ENCODE data around the gene ERCC3.

DNA sequence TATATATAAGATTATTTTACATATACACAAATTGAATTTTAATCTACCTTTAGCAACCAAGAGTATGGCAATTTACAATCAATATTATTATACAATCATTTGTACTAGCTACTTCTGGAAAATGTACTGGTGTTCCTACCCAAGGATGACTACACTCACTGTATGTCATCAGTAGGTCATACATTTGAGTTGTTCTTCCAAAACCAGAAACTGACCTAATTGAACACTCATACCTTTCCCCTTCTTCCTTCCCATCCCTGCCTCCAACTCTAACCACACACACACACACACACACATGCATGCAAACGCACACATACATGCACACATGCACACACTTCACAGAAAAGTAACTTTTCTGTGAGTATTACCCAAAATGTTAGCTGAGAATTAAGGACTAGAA is 8.2 kb upstream of the ERCC3 start:
- no peak for TF ChIP-seq ZNF232 (CRISPR knock-in tag; IDR thresholded peaks at IDR 0.05)
- no peak for TF ChIP-seq MAX (CRISPR knock-in tag; IDR thresholded peaks at IDR 0.05)
- no peak for TF ChIP-seq GABPB1 (CRISPR knock-in tag; IDR thresholded peaks at IDR 0.05)
- TF ChIP-seq FOXK1 (CRISPR knock-in tag; IDR thresholded peaks at IDR 0.05) = no peak
- TF ChIP-seq HMGXB4 (CRISPR knock-in tag; IDR thresholded peaks at IDR 0.05) = no peak
- no peak for TF ChIP-seq ZNF263 (CRISPR knock-in tag; IDR thresholded peaks at IDR 0.05; ENCODE audit: low read depth)
- TF ChIP-seq, protein P1, sequence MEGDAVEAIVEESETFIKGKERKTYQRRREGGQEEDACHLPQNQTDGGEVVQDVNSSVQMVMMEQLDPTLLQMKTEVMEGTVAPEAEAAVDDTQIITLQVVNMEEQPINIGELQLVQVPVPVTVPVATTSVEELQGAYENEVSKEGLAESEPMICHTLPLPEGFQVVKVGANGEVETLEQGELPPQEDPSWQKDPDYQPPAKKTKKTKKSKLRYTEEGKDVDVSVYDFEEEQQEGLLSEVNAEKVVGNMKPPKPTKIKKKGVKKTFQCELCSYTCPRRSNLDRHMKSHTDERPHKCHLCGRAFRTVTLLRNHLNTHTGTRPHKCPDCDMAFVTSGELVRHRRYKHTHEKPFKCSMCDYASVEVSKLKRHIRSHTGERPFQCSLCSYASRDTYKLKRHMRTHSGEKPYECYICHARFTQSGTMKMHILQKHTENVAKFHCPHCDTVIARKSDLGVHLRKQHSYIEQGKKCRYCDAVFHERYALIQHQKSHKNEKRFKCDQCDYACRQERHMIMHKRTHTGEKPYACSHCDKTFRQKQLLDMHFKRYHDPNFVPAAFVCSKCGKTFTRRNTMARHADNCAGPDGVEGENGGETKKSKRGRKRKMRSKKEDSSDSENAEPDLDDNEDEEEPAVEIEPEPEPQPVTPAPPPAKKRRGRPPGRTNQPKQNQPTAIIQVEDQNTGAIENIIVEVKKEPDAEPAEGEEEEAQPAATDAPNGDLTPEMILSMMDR (IDR thresholded peaks at IDR 0.05) = no peak
- TF ChIP-seq, protein P2, sequence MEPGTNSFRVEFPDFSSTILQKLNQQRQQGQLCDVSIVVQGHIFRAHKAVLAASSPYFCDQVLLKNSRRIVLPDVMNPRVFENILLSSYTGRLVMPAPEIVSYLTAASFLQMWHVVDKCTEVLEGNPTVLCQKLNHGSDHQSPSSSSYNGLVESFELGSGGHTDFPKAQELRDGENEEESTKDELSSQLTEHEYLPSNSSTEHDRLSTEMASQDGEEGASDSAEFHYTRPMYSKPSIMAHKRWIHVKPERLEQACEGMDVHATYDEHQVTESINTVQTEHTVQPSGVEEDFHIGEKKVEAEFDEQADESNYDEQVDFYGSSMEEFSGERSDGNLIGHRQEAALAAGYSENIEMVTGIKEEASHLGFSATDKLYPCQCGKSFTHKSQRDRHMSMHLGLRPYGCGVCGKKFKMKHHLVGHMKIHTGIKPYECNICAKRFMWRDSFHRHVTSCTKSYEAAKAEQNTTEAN (CRISPR knock-in tag; IDR thresholded peaks at IDR 0.05) = no peak
- no peak for TF ChIP-seq KAT7 (CRISPR knock-in tag; IDR thresholded peaks at IDR 0.05; ENCODE audit: borderline replicate concordance)
- no peak for TF ChIP-seq E2F4 (CRISPR knock-in tag; IDR thresholded peaks at IDR 0.05; ENCODE audit: borderline replicate concordance, low read depth)
